ENCODE measurements around the gene SSBP3. TPM values are rescaled to one million over a fixed set of nuclear protein-coding genes. Genes with fewer than 3 reads are reported as not detected.

SSBP3 gene
- total RNA-seq, 2 donors from 2014 or later, result 41.8 to 56.1 TPM

DNA sequence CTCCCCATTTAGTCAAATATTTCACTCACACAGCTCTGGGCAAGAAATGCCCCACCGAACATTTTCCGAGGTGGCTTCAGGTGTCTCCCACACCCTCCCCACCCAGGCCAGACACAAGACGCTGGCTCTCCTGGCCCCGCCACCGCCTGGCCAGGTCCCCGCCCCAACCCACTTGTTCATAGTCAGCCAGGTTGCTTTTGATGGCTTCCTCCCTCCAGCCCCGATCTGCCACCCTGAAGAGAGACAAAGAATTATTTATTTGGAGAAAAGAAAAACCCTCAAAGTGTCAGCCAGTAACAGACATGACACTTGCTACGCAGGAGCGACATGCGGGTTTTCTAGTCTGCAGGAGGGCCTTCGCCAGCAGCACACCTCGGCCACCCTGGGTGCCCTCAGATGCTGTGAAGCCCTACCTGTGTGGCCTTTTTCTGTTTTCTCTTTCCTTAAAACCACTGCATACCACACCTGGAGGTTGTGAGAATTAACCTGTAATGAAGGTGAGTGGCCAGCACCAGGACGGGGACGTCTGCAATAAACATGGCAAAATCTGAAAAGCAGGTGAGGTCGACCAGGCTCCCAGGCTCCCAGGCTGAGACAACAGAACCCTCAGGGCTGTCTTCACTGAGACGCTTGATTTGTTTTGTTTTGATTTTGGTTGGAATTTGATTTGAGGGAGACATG lies 27.2 kb downstream of the SSBP3 start:
- intact Hi-C loops (cut with DNase I), result no loop called here
- no peak for DNase-seq (ENCODE audit: low spot score)

DNA sequence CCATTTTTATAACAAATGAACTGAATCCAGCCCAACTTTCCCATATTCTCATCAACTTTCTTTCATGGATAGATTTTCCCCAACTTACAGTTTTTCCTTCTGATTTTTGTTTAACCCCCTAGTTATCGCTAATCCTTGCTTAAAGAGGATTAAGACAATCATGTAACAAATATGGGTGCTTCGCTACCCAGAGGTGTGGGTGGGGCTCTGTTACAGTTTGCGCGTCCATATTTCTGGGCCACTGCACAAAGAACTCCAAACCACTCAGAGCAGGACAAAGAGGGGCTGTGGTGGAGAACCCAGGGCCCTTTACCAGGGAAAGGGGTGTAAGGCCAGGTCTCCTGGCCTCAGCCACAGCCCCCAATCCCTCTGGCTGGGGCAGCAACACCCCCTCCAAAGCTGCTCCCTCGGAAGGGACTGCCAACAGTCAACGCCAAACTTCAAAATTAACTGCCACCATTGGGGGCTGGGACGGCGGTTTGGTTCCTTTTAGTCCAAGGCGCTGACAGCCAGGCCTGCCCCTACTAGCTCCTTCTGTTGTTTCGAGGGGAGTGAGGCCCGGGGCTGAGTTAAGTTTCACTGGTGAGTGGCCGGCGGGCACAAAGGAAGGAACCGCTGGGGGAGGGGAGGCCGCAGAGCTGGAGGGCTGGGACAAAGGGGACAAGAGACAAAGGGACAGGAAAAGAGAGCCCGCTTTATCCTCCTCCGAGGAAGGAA lies 27.9 kb downstream of the SSBP3 start:
- DNase-seq (ENCODE audit: low spot score), result no peak
- intact Hi-C loops (cut with DNase I), result no loop called here

DNA sequence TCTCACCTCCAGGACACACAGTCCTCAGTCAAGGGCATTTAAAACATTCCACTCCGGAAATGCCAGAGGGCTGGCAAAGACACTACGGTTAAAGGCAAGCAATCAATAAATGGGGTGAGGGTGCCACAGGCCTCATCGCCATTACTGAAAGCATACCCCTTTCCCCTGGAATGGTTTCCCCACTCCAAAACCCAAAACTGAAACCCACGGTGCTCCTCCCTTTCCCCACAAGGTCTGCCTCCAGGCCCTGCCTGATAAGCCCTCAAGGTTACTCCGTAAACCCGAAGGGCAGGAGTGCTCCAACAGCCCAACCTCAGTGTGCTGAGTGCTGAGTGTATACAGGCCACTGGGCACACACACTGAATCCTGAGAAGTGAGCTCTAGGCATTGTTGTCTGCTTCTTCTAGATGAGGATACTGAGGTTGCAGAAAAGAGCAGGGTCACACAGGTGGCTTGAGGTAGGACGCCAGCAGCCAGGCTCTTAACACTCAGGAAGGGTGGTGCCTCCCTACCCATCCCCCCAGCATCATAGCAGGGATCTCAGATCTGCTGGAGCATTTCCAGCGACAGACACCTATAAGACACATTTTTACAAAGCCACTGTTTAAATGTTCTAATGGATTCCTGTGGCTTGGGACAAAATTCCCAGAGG lies 29.0 kb downstream of the SSBP3 start:
- DNase-seq (ENCODE audit: low spot score), result no peak

DNA sequence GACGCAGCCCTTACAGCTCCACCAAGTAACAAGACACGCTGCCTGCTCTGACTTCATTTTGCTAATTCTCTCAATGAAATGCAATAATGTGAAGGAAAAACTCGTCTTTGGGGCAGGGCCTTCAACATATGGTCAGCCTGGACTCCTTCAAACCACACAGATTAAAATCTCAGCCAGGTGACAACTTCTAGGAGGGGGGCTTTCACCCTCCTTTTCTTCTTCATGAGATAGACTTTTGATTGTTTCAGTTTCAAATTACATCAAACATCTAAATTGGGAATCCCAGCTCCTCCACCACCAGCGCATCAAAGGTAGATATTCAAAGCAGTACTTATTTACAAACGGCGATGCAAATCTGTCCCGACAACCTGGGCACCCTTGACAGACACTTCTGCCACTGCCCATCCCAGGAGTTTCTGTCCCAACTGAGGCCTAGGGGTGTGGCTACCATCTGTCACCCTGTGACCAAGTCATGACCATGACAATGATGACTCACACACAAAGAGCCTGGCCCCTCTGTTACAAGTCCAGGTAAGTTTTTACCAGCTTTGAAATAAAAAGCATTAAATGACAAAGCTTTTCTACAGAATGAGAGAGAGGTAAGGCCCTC lies 29.7 kb downstream of the SSBP3 start:
- no peak for DNase-seq (ENCODE audit: low spot score)
- intact Hi-C loops (cut with DNase I), result no loop called here

More for the DNA sequence above, 29.0 kb downstream of the SSBP3 start:
- intact Hi-C loops (cut with DNase I), result no loop called here

DNA sequence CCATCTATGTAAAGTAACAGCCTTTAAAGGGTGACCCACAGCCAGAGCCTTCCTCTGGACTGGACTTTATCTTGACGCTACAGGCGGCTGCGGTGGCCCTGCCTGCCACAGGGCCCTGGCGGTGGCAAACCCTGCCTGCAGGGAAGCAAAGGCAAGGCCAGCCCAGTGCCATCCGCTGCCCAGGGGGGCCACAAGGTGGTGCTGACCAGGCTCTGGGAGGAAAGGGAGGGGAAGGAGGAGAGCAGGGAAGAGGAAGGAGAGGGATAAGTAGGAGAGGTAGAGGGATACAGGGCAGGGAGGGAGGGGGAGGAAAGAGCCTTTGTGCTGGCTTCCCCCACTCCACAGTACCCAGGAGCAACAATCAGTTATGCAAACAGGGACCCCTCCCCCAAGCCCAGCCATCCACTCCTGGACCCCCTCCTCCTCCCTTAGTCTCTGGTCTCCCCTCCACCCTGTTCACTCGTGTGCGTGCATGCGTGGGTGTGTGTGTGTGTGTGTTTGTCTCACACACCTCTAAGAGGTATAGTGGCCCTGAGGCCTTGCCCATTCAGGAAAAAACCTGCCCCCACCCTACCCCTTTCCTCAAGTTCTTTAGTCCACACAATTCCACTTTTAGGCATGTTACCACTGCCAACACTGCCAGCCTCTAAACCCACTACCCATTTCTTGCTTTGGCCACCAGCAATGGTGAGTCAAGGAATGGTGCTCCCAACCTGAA lies 30.3 kb downstream of the SSBP3 start:
- DNase-seq (ENCODE audit: low spot score), result no peak
- intact Hi-C loops (cut with DNase I), result no loop called here

DNA sequence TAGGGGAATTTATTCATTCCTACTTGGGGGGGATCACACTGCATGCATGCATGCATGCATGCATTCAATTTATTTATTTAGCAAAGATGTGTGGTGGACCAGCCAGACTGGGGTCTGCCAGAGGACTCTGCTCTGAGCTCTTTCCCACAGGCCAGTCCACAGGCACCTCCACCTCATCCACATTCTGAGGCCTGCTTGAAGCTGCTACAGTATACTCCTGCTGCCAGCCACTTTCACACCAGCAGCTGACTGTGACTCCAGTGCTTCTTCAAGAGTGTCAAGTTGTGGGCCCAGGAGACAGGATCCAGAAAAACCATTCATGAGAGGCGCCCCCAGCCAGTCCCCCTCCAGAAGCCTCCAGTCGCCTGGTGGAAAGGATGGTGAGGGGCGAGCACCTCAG lies 30.9 kb downstream of the SSBP3 start:
- intact Hi-C loops (cut with DNase I), result no loop called here
- no peak for DNase-seq (ENCODE audit: low spot score)

DNA sequence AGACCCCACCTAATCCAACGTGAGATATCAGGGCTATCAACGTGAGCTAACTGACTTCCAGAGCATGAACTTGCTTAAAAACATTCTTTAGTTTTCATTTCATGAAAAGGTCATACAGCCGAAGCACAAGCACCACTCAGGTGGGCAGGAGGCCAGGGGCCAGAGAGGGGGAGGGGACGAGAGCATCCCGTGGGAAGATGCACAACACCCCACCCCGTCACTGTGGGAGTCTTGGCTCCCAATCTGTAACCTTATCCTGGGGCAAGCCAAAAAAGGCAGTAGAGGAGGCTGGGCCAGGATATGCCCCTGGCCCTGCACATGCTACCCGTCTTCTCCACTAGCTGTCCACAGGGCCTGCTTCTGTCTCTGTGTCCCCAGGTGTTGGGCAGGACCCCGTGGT lies 31.4 kb downstream of the SSBP3 start:
- DNase-seq (ENCODE audit: low spot score), result no peak
- intact Hi-C loops (cut with DNase I), result no loop called here

GRCh38 chr1:54372978-54373377 lies 33.2 kb downstream of the SSBP3 start:
- intact Hi-C loops (cut with DNase I), result no loop called here
- no peak for DNase-seq (ENCODE audit: low spot score)

DNA sequence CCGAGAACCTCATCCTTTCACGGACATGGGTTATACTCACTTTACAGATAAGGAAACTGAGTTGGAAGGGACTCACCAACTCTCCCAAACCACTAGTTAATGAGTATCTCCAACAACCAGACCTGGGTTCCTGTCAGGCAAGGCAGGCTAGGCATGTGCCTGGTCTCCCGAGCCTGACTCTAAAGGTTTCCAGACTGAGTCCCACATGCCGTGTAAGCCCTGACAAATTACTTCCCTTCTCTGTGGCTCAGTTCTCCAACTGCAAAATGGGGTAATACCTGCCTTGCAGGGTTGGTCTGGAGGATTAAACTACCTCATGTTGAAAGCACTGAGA lies 34.3 kb downstream of the SSBP3 start:
- intact Hi-C loops (cut with DNase I), result no loop called here
- no peak for DNase-seq (ENCODE audit: low spot score)

DNA sequence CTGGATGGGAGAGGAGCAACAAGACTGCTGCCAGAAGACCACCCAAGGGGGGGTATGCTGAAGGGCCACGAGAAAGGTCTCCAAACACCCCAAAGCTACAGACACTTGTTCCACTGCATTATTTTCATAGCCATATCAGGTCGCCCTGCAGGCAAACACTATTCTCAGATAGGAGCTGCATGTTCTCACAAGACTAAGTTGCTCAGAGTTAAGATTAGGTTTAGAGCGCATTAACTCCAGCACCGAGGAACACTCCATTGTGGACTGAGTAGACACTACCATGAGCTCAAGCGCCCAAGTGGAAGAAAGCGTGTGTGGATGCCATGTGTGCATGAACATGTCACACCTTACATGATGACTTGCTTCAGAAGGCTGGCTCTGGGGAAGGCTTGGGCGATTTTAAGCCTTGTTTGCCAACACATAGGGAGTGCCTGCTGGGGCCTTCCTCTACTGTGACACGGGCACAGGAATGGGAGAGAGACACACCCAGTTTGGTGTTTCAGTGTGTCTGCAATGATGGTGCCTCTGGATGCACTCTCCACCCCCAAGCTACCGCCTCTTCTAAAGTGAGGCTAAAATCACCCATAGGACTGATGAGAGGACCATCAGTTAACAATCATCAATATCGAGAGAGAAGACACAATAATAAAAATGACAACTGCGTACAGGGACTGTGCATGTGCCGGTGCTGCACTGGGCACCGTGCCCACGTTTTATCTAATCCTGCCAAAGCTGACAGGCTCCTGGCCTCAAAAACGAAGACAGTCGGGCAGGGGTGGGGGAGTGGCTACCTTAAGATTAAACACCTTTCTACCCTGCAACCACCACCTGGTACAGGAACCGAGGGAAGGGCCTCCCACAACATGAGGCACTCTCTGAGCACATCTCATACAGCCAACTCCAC lies 34.9 kb downstream of the SSBP3 start:
- intact Hi-C loops (cut with DNase I), result no loop called here
- DNase-seq (ENCODE audit: low spot score), result no peak

- DNase-seq (ENCODE audit: low spot score), result no peak
- intact Hi-C loops (cut with DNase I), result no loop called here
Observed at GRCh38 chr1:54370287-54370989, 35.8 kb downstream of the SSBP3 start.

- intact Hi-C loops (cut with DNase I), result no loop called here
- no peak for DNase-seq (ENCODE audit: low spot score)
Observed at GRCh38 chr1:54367613-54368012, 38.6 kb downstream of the SSBP3 start.

DNA sequence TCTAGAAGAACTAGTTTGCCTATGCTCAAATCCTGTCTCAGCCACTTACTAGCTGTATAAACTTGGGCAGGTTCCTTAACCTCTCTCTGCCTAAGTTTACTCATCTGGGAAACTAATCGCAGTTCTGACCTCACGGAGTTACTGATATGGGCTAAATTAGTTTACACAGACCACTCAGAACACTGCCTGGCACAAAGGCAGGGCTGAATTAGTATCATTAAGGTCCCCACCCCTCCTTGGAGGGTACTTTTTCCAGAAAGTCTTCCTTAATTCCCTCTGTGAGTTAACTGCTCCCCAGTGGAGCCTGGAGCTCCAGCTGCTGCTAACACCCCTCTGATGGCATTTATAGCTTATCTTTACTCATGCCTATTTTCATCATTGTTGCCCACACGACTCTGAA lies 40.3 kb downstream of the SSBP3 start:
- intact Hi-C loops (cut with DNase I), result no loop called here
- no peak for DNase-seq (ENCODE audit: low spot score)

DNA sequence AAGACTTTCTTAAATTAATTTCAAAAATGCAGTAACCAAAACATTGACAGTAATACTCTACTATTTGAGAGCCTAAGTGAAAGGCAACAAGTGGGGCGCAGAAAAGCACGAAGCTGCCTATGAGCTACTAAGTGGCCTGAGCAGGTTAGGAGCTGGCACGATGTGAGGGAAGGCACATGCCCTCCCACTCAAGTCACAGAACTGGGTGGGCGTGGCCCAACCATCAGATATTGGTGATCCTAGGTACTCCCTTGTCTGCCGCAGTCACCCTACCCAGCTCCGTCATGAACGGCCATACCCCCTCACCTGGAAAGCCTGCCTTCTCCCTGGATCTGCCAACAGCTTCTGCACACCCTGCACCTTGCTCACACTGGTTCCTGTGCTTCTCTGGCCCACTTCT lies 40.8 kb downstream of the SSBP3 start:
- intact Hi-C loops (cut with DNase I), result no loop called here
- no peak for DNase-seq (ENCODE audit: low spot score)

- no peak for DNase-seq (ENCODE audit: low spot score)
- intact Hi-C loops (cut with DNase I), result no loop called here
Observed at GRCh38 chr1:54364995-54365394, 41.2 kb downstream of the SSBP3 start.

GRCh38 chr1:54364582-54364981 lies 41.6 kb downstream of the SSBP3 start:
- DNase-seq (ENCODE audit: low spot score), result no peak
- intact Hi-C loops (cut with DNase I), result no loop called here

- intact Hi-C loops (cut with DNase I), result no loop called here
- no peak for DNase-seq (ENCODE audit: low spot score)
Observed at GRCh38 chr1:54363925-54364324, 42.3 kb downstream of the SSBP3 start.

GRCh38 chr1:54362881-54363340 lies 43.3 kb downstream of the SSBP3 start:
- intact Hi-C loops (cut with DNase I), result no loop called here
- DNase-seq (ENCODE audit: low spot score), result no peak
